Bronchial epithelial cell (primary cell): ENCODE data around the gene TAPT1. TPM values are rescaled to one million over a fixed set of nuclear protein-coding genes. Genes with fewer than 3 reads are reported as not detected.

Experiments used
- DNase-seq: peaks from one replicate; pipeline ENCODE4 v3.0.0-alpha.2; 2010; ENCODE audit warnings: low read depth
- FAIRE-seq: peaks from 2 replicates; lab custom pipeline; 2011; peaks lifted over from hg19 to GRCh38; lab: Jason Lieb, UNC
- H3K27me3 ChIP-seq: 2 replicates; pipeline ENCODE4 v1.5.1; 2011; ENCODE audit warnings: low read length; ENCODE audit not compliant: control insufficient read depth, insufficient read depth
- H3K36me3 ChIP-seq: 2 replicates; pipeline ENCODE4 v1.5.1; 2011; ENCODE audit warnings: low read length; ENCODE audit not compliant: control insufficient read depth, insufficient read depth
- H3K4me3 ChIP-seq: 2 replicates; pipeline ENCODE4 v1.5.1; 2011; ENCODE audit warnings: mild to moderate bottlenecking, low read depth, low read length, control low read depth
- CTCF ChIP-seq: IDR thresholded peaks from 2 replicates; pipeline ENCODE4 v1.5.1; 2011; ENCODE audit warnings: mild to moderate bottlenecking, moderate library complexity, low read length, control low read depth, inconsistent platforms; ENCODE audit not compliant: insufficient read depth, severe bottlenecking
- total RNA-seq: library from RNA; depleted of rRNA; stranded (reverse); fragments of >200 nt; gene quantifications from 2 replicates; pipeline ENCODE4 v1.2.1, GENCODE V29; 2014

TAPT1 gene
- total RNA-seq, 1 donor from 2014 or later: 15.0 TPM

DNA sequence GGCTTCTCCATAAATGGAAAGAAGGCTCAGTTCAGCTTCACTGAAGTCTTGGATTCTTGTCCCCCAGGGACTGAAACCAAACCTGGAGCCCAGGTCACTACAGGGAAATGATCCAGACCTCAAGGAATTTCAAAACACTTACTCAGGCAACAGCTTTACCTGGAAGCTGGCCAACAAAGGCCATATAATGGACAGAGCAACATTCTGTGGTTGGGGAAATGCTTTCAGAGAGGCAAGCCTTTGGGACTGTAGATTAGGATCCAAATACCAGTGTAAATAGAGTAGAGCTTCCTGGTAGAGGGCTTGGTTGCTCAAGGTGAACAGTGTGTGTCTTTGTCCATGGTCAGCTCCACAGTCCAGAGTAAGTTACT is 85.4 kb downstream of the TAPT1 start:
- no peaks in the 10 kb centered on the region for H3K36me3 ChIP-seq
- no peak for TF ChIP-seq CTCF
- peaks cover 3% of the 10 kb centered on the region for H3K27me3 ChIP-seq
- DNase-seq: peak; percentile 77
- no peak for FAIRE-seq
- H3K4me3 ChIP-seq: no peak overlapping the region

- H3K4me3 ChIP-seq: no peak overlapping the region
- no peaks in the 10 kb centered on the region for H3K36me3 ChIP-seq
- DNase-seq: no peak
- no peak for FAIRE-seq
- H3K27me3 ChIP-seq: peaks cover 3% of the 10 kb centered on the region
- TF ChIP-seq CTCF: no peak
Measured at GRCh38 chr4:16140231-16140878, 85.9 kb downstream of the TAPT1 start.

DNA sequence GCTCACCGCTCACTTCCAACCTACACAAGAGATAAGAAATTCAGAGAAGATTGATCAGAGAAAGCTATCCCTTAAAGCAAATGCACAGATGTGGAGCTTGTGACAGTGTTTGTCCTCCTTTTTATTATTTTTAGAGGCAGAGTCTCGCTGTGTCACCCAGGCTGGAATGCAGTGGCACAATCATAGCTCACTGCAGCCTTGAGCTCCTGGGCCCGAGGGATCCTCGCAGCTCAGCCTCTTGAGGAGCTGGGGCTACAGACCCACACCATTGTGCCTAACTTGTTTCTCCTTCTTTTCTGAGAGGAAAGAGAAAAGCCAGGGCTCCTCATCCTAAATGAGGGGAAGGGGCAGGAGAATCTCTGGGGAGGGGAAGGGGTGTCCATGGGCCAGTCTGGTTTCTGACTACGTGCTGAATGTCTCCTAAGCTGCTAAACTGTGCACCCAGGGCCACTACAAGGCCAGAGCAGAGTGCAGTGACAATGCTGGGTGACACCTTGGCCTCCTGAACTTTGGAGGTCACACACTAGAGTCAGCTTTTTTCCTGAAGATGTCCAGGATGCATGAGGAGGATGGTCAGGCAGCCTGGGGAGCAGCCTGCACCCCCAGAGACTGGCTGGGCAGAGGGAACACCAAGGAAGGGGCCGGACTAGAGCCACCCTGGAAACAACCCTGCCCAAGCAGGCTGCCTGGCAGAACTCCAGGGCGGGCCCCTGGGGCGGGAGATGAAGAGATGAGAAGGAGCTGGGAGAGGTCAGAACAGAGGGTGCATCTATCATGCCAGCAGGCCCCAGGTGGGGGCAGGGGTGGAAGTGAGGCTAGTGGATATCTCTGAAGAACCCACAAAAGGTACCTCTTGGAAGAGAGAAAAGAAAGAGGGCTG is 87.0 kb downstream of the TAPT1 start:
- no peak for FAIRE-seq
- H3K36me3 ChIP-seq: no peaks in the 10 kb centered on the region
- H3K4me3 ChIP-seq: no peak overlapping the region
- no peak for DNase-seq
- H3K27me3 ChIP-seq: peaks cover 3% of the 10 kb centered on the region
- no peak for TF ChIP-seq CTCF

- H3K27me3 ChIP-seq: no peaks in the 10 kb centered on the region
- no peak overlapping the region for H3K4me3 ChIP-seq
- no peak for TF ChIP-seq CTCF
- FAIRE-seq (no peak), DNase-seq (no peak)
- H3K36me3 ChIP-seq: no peaks in the 10 kb centered on the region
Measured at GRCh38 chr4:16136827-16137226, 89.4 kb downstream of the TAPT1 start.

GRCh38 chr4:16136311-16136710 is 90.0 kb downstream of the TAPT1 start:
- no peaks in the 10 kb centered on the region for H3K36me3 ChIP-seq
- no peaks in the 10 kb centered on the region for H3K27me3 ChIP-seq
- TF ChIP-seq CTCF: no peak
- no peak overlapping the region for H3K4me3 ChIP-seq
- FAIRE-seq (no peak), DNase-seq (no peak)

DNA sequence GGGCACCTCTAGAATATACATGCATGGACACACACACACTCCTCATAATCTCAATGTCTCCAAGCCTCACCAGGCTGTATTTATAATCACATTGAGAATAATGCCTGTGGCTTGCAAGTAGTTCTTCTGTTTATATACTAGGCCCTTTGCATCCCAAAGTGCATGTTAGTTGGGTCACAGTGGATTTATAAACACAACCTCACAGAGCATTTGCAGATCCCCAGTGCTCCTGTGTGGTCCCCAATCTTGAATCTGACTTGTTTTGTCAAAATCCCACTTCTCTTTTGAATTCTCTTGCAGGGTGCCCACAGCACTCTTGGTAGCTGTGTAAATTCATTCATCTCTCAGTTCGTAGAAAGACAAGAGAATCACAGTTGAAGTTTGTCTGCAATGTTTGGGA is 92.9 kb downstream of the TAPT1 start:
- no peak for DNase-seq
- TF ChIP-seq CTCF: no peak
- no peaks in the 10 kb centered on the region for H3K36me3 ChIP-seq
- no peaks in the 10 kb centered on the region for H3K27me3 ChIP-seq
- FAIRE-seq: no peak
- H3K4me3 ChIP-seq: no peak overlapping the region
